T-helper 17 cell (primary cell): ENCODE data around the gene COMP. TPM values are rescaled to one million over a fixed set of nuclear protein-coding genes. Genes with fewer than 3 reads are reported as not detected.

ENCODE experiments used
- ATAC-seq: fragments of 150-1000 bp; cut with Tn5 transposase; 2 replicates; pipeline ENCODE4 v1.10.0; 2021; ENCODE audit warnings: mild to moderate bottlenecking, moderate library complexity
- DNase-seq, 3 donors: peaks; one replicate each; pipeline versions ENCODE4 v3.0.0 to v3.0.0-alpha.2; 2020 to 2021
- H3K9me3 ChIP-seq: one replicate; pipeline ENCODE4 v1.7.0; 2013; ENCODE audit warnings: low read length, mild to moderate bottlenecking; ENCODE audit not compliant: control insufficient read depth, poor library complexity, severe bottlenecking
- H3K27ac Mint-ChIP-seq: one replicate; pipeline ENCODE4 v1.8.0; 2022; ENCODE audit warnings: mild to moderate bottlenecking, moderate library complexity, mixed read lengths
- H3K27me3 Mint-ChIP-seq: one replicate; pipeline ENCODE4 v1.8.0; 2022; ENCODE audit warnings: mixed read lengths
- H3K36me3 Mint-ChIP-seq: one replicate; pipeline ENCODE4 v1.8.0; 2022; ENCODE audit warnings: low read depth, mixed read lengths
- H3K4me1 Mint-ChIP-seq: one replicate; pipeline ENCODE4 v1.8.0; 2022; ENCODE audit warnings: mild to moderate bottlenecking, mixed read lengths
- H3K4me3 Mint-ChIP-seq: one replicate; pipeline ENCODE4 v1.8.0; 2022; ENCODE audit warnings: mild to moderate bottlenecking, moderate library complexity, mixed read lengths
- total RNA-seq, 4 donors: library from RNA in 2 of 4; stranded (reverse) in 2 of 4; gene quantifications; one replicate each; pipeline ENCODE4 v1.2.3 and lab custom pipeline; 2022 to 2026

COMP gene
- total RNA-seq (not detected), total RNA-seq (lab: John Stamatoyannopoulos, UW) (0 to 0.23 reads per million in 2 donors)

- ATAC-seq (peak; percentile 23), DNase-seq (no peak)
- Mint-ChIP-seq H3K27me3 (peaks cover 66% of the 10 kb centered on the region), H3K27ac (no peak within 1 kb of the TSS), H3K4me1 (peaks cover 27% of the 10 kb centered on the region), H3K4me3 (peak within 1 kb of the TSS; percentile 95), H3K36me3 (peaks cover 9% of the 10 kb centered on the region)
- H3K9me3 ChIP-seq = no peaks in the 10 kb centered on the region
Measured at GRCh38 chr19:18790566-18791314, at the start of gene COMP. TSS of gene COMP (minus strand) at chr19:18791305. CDS start at chr19:18791269, 36 bp downstream.

DNA sequence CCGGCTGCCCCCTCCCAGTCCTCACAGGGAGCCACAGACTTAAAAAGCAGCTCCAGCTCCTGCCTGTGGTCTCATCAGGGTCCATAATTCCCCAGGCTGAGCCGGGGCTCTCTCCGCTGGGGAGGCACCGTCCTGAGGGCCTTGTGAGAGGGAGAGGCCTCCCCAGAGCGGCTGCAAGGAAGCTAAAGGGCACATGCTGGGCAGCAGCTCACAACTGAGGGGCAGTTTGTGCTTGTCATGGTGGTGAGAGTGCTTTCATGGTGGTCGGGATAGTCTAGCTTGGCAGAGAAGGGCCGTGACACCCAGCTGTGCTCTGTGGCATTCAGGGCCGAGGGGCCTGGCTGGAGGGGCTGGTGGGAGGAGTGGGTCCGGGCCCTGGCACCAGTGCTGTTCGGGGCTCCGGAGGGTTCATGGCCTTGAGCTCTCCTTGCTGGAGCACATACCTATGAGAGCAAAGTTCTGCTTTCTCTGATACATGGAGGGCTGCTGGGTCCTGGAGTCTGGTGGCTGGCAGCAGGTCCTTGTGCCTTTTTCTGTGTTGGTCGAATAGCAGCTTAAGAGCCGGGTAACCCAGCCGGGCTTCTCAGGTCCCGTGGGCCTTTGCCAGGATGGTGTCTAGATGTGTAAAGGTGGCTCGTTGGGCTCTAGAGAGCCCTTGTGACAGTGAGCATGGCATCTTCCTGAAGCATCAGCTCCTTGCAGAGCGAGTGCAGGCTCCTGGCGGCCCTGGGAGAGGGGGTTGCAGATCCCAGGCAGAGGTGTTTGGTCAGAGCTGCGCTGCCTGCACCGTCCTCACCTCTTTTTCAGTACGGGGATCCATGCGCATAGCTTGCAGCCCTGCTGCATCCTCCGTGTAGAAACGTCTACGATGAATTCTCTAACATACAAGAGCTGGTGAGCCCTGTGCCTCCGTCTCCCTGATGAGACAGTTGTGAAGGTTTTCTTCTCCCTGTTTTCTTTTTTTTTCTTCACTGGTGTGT lies 49.5 kb upstream of the COMP start:
- Mint-ChIP-seq H3K27ac (peak overlapping the region; percentile 92), H3K4me3 (peak overlapping the region; percentile 82), H3K4me1 (peaks cover 63% of the 10 kb centered on the region), H3K36me3 (no peaks in the 10 kb centered on the region), H3K27me3 (no peaks in the 10 kb centered on the region)
- ATAC-seq = no peak
- DNase-seq = no peak
- no peaks in the 10 kb centered on the region for H3K9me3 ChIP-seq

- DNase-seq (no peak), ATAC-seq (no peak)
- H3K27me3 Mint-ChIP-seq = no peaks in the 10 kb centered on the region
- H3K4me3 Mint-ChIP-seq = no peak overlapping the region
- no peaks in the 10 kb centered on the region for H3K36me3 Mint-ChIP-seq
- H3K4me1 Mint-ChIP-seq = peaks cover 64% of the 10 kb centered on the region
- peak overlapping the region; percentile 92 for H3K27ac Mint-ChIP-seq
- H3K9me3 ChIP-seq = no peaks in the 10 kb centered on the region
Measured at GRCh38 chr19:18839465-18840287, 48.6 kb upstream of the COMP start.

GRCh38 chr19:18834644-18834984 lies 43.5 kb upstream of the COMP start:
- no peak for ATAC-seq
- H3K4me3 Mint-ChIP-seq = peak overlapping the region; percentile 95
- H3K27ac Mint-ChIP-seq = peak overlapping the region; percentile 95
- peaks cover 2% of the 10 kb centered on the region for H3K36me3 Mint-ChIP-seq
- H3K9me3 ChIP-seq = no peaks in the 10 kb centered on the region
- no peak for DNase-seq
- no peaks in the 10 kb centered on the region for H3K27me3 Mint-ChIP-seq
- H3K4me1 Mint-ChIP-seq = peaks cover 46% of the 10 kb centered on the region

DNA sequence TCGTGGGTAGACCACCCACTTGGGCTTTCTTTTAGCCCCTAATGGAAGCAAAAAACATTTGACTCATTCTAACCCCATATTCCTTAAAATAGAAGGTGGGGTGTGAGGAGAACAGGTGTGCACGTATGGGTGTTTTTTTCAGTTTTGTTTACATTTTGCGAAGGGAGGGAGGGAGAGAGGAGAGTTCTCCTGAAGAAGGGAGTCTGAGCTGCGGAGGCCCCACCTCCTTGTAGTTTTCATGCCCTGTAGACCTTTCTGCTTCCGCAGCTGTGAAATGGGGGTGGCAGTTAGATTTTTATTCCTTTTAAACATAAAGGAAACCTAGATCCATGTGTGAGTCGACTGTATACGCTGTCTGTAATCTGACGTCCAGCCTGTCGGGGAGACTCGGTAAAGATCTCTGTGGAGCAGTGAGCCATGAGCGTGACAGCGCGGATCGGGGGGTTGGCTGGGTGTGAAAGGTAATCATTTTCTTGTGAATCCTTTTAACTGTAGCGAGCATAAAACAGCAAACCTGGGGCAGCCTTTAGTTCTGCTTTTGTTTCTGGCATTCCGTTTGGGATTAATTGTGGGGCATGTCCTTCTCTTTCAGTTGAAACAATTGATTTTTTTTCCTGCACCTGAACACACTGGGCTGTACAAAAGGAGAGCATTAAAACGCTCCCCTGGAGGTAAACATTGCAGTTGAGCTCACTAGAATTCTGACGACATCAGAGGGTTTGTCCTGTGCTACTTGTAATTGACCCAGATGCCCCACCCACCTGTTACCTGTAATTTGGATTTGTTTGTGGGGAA lies 42.9 kb upstream of the COMP start:
- Mint-ChIP-seq H3K36me3 (peaks cover 2% of the 10 kb centered on the region), H3K4me3 (peak overlapping the region; percentile 95), H3K27me3 (no peaks in the 10 kb centered on the region), H3K27ac (peak overlapping the region; percentile 95), H3K4me1 (peaks cover 46% of the 10 kb centered on the region)
- ATAC-seq = no peak
- no peak for DNase-seq
- no peaks in the 10 kb centered on the region for H3K9me3 ChIP-seq

- H3K4me3 Mint-ChIP-seq = peak overlapping the region; percentile 95
- ATAC-seq = no peak
- H3K27ac Mint-ChIP-seq = peak overlapping the region; percentile 95
- no peak for DNase-seq
- peaks cover 42% of the 10 kb centered on the region for H3K4me1 Mint-ChIP-seq
- peaks cover 6% of the 10 kb centered on the region for H3K27me3 Mint-ChIP-seq
- no peaks in the 10 kb centered on the region for H3K9me3 ChIP-seq
- peaks cover 2% of the 10 kb centered on the region for H3K36me3 Mint-ChIP-seq
Measured at GRCh38 chr19:18833141-18833476, 42.0 kb upstream of the COMP start.

DNA sequence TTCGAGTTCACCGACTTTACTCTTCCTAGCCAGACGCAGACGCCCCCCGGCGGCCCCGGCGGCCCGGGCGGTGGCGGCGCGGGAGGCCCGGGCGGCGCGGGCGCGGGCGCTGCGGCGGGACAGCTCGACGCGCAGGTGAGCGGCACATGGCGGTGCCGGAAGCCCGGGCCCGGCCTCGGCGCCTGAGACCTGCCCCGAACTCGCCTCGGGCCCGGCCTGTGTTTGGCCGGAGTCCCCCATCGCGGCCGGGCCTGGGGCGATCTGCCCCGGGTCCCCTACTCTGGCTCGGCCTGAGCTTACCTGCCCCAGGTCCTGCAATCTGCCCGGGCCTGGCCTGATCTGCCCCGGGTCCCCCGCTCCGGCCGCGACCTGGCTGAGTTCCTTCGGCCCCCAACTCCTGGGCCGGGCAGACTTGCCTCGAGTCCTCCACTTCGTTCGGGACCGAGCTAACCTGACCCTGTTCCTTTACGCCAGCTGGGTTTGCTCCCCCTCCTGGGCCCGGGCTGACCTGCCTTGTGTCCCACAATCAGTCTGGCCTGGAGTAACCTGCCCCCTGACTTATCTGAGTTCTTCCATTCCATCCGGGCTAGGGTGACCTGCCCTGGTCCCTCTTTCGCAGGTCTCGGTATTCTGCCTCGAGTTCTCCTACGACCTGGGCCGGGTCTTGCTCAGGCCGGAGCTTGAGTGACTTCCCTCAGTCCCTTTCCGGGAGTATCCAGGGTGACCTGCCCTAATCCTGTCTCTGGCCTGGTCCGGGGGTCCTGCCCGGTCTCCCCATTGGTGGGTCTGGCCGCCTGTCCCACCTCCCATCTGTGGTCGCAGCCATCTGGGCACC lies 41.4 kb upstream of the COMP start:
- Mint-ChIP-seq H3K4me1 (peaks cover 37% of the 10 kb centered on the region), H3K27ac (peak overlapping the region; percentile 95), H3K27me3 (peaks cover 6% of the 10 kb centered on the region), H3K4me3 (peak overlapping the region; percentile 95), H3K36me3 (peaks cover 2% of the 10 kb centered on the region)
- DNase-seq (peak in 1 of 3 donors; percentile 41), ATAC-seq (peak; percentile 51)
- no peaks in the 10 kb centered on the region for H3K9me3 ChIP-seq

DNA sequence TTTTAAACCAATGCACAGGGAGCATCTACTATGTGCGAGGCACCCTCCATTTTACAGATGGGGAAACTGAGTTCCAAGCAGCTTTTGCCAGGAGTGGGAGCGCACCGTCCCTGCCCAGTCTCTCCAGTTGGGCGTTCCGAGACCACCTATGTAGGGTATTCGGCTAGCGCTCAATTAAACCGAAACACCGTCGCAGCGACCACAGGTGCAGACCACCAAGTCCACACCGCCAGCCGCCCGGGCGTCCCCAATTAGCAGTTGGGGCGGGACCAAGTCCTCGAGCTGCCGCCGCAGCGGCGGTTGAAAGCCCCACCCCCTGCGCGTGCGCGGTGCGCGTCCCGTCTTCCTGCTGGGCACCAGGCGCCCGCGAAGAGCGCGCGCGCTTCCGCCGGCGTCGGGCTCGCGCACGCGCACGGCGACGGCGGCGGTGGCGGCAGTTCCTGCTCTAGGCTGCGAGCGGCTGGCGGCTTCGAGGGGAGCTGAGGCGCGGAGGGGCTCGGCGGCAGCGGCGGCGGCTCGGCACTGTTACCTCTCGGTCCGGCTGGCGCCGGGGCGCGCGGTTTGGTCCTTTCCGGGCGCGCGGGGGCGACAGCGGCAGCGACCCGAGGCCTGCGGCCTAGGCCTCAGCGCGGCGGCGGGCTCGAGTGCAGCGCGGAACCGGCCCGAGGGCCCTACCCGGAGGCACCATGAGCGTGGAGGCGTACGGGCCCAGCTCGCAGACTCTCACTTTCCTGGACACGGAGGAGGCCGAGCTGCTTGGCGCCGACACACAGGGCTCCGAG lies 40.6 kb upstream of the COMP start, which contains the start of gene UPF1:
UPF1 (plus strand) TSS at position 436 of the 782 bp plus-strand sequence; CDS start at position 687, 251 bp downstream.
- DNase-seq = peak; percentile 96 to 99 (median 96)
- H3K4me1 Mint-ChIP-seq = peaks cover 33% of the 10 kb centered on the region
- H3K9me3 ChIP-seq = no peaks in the 10 kb centered on the region
- ATAC-seq = peak; percentile 87
- peaks cover 6% of the 10 kb centered on the region for H3K27me3 Mint-ChIP-seq
- H3K36me3 Mint-ChIP-seq = peaks cover 2% of the 10 kb centered on the region
- peak within 1 kb of the TSS; percentile 95 for H3K27ac Mint-ChIP-seq
- peak within 1 kb of the TSS; percentile 95 for H3K4me3 Mint-ChIP-seq

DNA sequence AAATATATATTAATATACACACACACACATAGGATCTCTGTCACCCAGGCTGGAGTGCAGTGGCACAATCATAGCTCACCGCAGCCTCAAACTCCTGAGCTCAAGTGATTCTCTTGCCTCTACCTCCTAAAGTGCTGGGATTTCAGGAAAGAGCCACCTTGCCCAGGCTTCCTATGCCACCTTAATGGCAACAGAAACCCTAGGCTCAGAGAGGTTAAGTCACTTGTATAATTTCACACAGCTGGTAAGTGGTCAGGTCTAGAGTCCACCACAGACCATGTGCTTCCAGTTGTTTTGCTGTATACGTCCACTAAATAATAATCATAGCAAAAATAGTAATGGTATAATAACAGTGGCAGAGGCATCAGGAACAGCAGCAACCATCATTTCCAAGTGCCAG lies 39.4 kb upstream of the COMP start:
- no peak for ATAC-seq
- Mint-ChIP-seq H3K27me3 (peaks cover 9% of the 10 kb centered on the region), H3K36me3 (peaks cover 2% of the 10 kb centered on the region), H3K27ac (peak overlapping the region; percentile 4), H3K4me1 (peaks cover 25% of the 10 kb centered on the region), H3K4me3 (no peak overlapping the region)
- no peak for DNase-seq
- no peaks in the 10 kb centered on the region for H3K9me3 ChIP-seq

DNA sequence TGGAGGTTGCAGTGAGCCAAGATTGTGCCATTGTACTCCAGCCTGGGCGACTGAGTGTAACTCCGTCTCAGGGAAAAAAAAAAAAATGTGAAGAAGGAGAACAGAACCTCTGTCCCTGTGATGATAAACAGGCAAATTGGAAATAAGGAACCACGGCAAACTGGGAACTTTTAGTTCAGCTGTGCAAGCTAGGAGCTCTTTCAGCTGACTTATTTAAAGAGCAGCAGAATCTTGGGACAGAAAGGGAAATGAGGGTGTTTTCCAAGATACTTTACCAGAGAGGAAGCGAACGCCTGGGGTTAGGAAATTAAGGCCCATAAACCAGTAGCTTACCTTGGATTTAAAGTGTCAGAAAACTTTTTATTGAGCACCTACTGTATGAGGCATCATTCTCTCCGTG lies 37.7 kb upstream of the COMP start:
- H3K4me1 Mint-ChIP-seq = peaks cover 11% of the 10 kb centered on the region
- peaks cover 13% of the 10 kb centered on the region for H3K27me3 Mint-ChIP-seq
- no peak overlapping the region for H3K4me3 Mint-ChIP-seq
- no peak overlapping the region for H3K27ac Mint-ChIP-seq
- no peaks in the 10 kb centered on the region for H3K36me3 Mint-ChIP-seq
- no peak for DNase-seq
- H3K9me3 ChIP-seq = no peaks in the 10 kb centered on the region
- ATAC-seq = no peak

GRCh38 chr19:18817574-18817973 lies 26.5 kb upstream of the COMP start:
- H3K9me3 ChIP-seq = no peaks in the 10 kb centered on the region
- Mint-ChIP-seq H3K27ac (no peak overlapping the region), H3K4me1 (no peaks in the 10 kb centered on the region), H3K4me3 (no peak overlapping the region), H3K36me3 (no peaks in the 10 kb centered on the region), H3K27me3 (peaks cover 5% of the 10 kb centered on the region)
- DNase-seq (no peak), ATAC-seq (no peak)
